HG03039 (cell line): Measurements from ENCODE around the gene RBMS1.

ENCODE experiments used
- ATAC-seq: cut with Tn5 transposase; IDR thresholded peaks from one replicate; pipeline ENCODE4 v1.9.1; 2021; ENCODE audit warnings: mild to moderate bottlenecking, moderate library complexity; ENCODE audit not compliant: unreplicated experiment

Gene RBMS1, protein sequence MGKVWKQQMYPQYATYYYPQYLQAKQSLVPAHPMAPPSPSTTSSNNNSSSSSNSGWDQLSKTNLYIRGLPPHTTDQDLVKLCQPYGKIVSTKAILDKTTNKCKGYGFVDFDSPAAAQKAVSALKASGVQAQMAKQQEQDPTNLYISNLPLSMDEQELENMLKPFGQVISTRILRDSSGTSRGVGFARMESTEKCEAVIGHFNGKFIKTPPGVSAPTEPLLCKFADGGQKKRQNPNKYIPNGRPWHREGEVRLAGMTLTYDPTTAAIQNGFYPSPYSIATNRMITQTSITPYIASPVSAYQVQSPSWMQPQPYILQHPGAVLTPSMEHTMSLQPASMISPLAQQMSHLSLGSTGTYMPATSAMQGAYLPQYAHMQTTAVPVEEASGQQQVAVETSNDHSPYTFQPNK

GRCh38 chr2:160493227-160494028 is at the start of gene RBMS1:
Gene RBMS1, minus strand, starts transcription at chr2:160493807. Its CDS starts 444 bp downstream, at chr2:160493363.
- no peak for ATAC-seq

DNA sequence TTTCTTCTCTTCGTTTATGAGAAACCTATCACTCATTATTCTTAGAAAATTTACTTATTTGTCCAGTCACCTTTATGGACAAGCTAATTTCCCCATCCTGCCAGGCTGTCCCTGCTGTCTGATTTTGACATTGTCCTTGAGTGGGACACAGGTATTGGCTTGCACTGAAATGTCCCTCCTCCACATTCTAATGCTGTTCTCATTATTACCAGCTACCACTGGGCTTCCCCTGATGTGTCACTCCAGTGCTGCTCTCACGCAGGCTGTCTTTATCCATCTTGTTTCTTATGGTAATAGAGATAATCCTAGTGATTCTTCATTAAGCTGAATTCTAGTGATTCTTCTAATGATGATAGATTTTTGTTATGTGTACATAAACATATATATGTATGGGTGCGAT is 48.1 kb upstream of the RBMS1 start:
- peak; percentile 59 for ATAC-seq

GRCh38 chr2:160538559-160539355 is 45.1 kb upstream of the RBMS1 start:
- no peak for ATAC-seq

DNA sequence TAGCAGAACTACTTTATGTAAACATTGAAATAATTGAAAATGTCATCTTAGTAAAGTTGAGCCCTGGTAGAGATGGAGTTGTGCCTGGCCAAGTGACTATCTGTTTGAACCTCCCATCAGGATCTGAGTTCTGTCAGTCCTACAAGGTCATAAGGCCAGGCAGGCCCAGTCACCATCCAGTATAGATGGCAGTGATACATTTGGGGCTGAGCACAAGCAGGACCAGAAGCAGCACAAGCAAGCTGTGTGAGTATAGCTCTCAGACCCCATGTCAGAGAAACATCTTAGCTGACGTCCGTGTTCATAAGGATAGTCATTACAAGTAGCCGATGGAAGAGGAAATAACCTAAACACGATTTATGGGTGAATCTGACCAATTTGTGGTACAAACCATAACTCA is 44.5 kb upstream of the RBMS1 start:
- no peak for ATAC-seq

- no peak for ATAC-seq
Observed at GRCh38 chr2:160534996-160535395, 41.4 kb upstream of the RBMS1 start.

DNA sequence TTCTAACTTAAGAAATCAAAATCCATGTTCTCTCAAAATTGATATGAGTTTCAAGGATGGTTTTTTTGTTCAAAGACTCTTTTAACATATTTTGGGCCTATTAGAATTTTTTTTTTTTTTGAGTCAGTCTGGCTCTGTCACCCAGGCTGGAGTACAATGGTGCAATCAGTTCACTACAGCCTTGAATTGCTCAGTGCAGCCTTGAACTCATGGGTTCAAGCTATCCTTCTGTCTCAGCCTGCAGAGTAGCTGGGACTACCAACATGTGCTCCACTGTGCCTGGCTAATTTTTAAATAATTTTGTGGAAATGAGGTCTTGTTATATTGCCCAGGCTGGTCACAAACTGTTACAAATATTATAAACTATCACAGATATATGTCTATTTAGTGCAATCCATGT is 40.6 kb upstream of the RBMS1 start:
- ATAC-seq, result no peak

DNA sequence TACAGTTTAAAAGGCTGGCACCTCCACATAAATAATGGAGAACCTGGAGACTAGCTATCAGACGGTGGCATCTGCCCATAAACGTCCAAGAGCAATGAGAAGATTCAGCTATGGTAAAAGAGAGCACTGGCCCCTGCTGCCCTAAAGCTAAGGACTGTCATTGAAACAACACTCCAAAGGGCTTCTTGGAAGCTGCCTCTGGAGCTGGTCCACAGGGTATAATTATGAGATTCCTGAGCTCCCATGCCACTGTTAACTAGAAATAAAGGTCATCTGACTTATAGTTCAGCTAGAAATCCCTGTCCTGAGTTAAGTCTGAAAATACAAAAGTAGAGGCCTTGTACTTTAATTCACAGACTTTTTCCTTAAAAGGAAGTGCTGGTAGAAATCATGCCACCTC is 39.9 kb upstream of the RBMS1 start:
- no peak for ATAC-seq

DNA sequence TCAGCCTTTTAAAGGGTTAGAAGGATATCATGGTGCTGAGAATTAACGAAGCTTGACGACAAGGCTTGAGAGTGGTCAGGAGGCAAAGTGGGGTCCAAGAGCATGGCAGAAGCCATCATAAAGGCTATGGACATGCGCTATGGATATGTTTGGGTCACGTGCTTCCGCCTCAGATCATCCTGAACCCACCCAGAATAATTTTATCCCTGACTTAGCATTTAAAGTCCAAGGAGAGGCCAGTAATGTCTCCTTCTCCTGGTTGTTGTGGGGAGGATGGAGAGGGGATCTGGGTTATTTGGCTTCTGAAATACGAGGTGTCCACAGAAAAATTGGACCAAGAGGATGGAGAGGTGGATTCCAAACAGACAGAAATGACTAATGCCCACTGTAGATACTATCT is 38.8 kb upstream of the RBMS1 start:
- no peak for ATAC-seq

GRCh38 chr2:160522951-160523710 is 29.5 kb upstream of the RBMS1 start:
- ATAC-seq, result no peak

GRCh38 chr2:160517731-160518130 is 24.1 kb upstream of the RBMS1 start:
- no peak for ATAC-seq

- peak; percentile 66 for ATAC-seq
Observed at GRCh38 chr2:160516547-160517365, 23.1 kb upstream of the RBMS1 start.

- no peak for ATAC-seq
Observed at GRCh38 chr2:160515120-160515519, 21.5 kb upstream of the RBMS1 start.

DNA sequence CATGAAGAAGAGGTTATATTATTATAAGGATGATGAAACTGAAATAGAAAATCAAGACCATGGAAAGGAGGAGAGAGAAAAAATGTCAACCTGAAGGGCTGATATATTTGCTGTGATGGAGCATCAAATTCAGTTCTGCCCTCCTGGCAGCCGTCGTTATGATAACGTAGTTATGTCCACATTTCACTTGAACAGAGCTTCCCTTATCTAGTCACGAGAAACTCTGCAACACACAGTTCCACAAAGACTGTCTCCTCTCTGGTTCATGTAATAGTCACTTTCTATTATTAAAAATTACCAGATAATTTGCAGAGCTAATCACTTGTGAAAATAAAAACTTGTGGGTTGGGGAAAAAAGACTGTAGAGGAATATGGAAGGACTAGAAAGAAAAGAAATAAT is 19.5 kb upstream of the RBMS1 start:
- no peak for ATAC-seq

DNA sequence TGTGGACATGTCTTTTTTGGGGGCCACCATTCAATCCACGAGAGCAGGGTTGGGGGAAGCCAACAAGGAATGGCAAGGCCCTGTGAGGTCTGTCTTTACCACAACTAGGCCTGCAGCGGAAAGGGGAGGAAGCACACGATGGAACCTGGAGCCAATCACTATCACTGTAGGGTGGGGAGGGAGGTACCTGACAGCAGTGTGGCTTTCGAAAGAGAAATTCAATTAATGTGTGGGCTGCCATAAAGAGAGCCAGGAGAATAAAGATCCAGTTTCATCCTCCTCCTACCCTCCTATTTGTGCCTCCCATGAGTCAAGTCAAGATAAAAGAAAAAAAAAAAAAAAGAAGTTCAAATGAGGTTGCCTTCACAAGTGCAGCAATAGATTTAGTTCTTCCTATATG is 18.9 kb upstream of the RBMS1 start:
- ATAC-seq, result no peak

DNA sequence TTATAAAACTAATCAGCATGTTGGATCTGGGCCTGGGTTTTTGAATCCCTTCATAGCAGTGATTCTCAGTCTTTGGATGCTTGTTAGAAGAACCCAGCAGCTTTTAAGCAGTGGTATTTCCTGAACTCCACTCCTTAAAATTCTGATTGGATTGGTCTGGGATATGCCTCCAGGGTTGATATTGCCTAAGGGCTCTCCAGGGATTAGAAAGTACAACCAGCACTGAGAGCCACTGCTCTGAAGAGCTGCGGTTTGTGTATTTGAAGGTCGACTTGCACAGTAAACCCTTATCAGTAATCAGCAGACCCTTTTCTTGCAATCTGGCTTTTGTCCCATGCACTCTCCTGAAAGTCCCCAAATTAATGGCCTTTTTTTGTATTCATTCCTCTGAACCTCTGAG is 17.0 kb upstream of the RBMS1 start:
- no peak for ATAC-seq

DNA sequence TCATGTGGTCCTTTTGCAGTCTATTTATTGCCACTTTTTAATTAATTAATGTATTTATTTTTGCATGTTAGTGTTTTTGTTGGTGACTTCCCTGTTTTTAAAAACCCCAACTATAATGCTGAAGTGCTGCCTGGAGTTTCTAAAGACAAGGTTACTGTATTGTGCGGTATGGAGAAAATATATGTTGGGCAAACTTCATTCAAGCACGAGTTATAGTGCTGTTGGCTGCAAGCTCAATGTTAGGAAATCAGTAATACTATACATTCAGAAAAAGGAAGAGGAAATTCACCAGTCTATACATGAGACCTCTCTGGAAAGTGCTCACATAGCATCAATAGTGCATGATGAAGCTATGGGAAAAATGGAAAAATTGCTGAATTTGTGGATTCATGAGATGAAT is 15.4 kb upstream of the RBMS1 start:
- no peak for ATAC-seq

- ATAC-seq, result no peak
Observed at GRCh38 chr2:160507464-160507863, 13.9 kb upstream of the RBMS1 start.

GRCh38 chr2:160507046-160507407 is 13.4 kb upstream of the RBMS1 start:
- no peak for ATAC-seq

- no peak for ATAC-seq
Observed at GRCh38 chr2:160506371-160507045, 12.9 kb upstream of the RBMS1 start.
